GM18870 (cell line): ENCODE results near the gene RPL36A.

ENCODE experiments used
- ATAC-seq: cut with Tn5 transposase; IDR thresholded peaks from one replicate; pipeline ENCODE4 v1.9.1; 2021; ENCODE audit warnings: moderate library complexity; ENCODE audit not compliant: unreplicated experiment

The RPL36A gene

GRCh38 chrX:101390664-101391525 is at the start of gene RPL36A:
Gene RPL36A, plus strand, starts transcription at chrX:101391011. Its CDS starts 33 bp downstream, at chrX:101391044.
- peak; percentile 69 for ATAC-seq

GRCh38 chrX:101347859-101348451 is 42.9 kb upstream of the RPL36A start:
- ATAC-seq: no peak

- peak; percentile 93 for ATAC-seq
Measured at GRCh38 chrX:101348452-101349192, 42.2 kb upstream of the RPL36A start, which contains the start of gene TIMM8A. Gene TIMM8A, minus strand, starts transcription at chrX:101348742. Its CDS starts 78 bp downstream, at chrX:101348664.

GRCh38 chrX:101349193-101349562 is 41.6 kb upstream of the RPL36A start:
- no peak for ATAC-seq

GRCh38 chrX:101357166-101357795 is 33.5 kb upstream of the RPL36A start:
- no peak for ATAC-seq

GRCh38 chrX:101359966-101360365 is 30.8 kb upstream of the RPL36A start:
- no peak for ATAC-seq

- no peak for ATAC-seq
Measured at GRCh38 chrX:101360390-101360789, 30.4 kb upstream of the RPL36A start.

- ATAC-seq: no peak
Measured at GRCh38 chrX:101362116-101362515, 28.7 kb upstream of the RPL36A start.

GRCh38 chrX:101362757-101363156 is 28.1 kb upstream of the RPL36A start:
- ATAC-seq: no peak

- ATAC-seq: no peak
Measured at GRCh38 chrX:101365301-101365795, 25.5 kb upstream of the RPL36A start.

GRCh38 chrX:101368800-101369199 is 22.0 kb upstream of the RPL36A start:
- no peak for ATAC-seq

- ATAC-seq: no peak
Measured at GRCh38 chrX:101369687-101370086, 21.1 kb upstream of the RPL36A start.

- ATAC-seq: peak; percentile 61
Measured at GRCh38 chrX:101370888-101371504, 19.8 kb upstream of the RPL36A start.

- no peak for ATAC-seq
Measured at GRCh38 chrX:101377547-101377946, 13.3 kb upstream of the RPL36A start.

GRCh38 chrX:101383679-101384205 is 7.1 kb upstream of the RPL36A start:
- ATAC-seq: peak; percentile 75

- no peak for ATAC-seq
Measured at GRCh38 chrX:101385026-101385684, 5.7 kb upstream of the RPL36A start.

GRCh38 chrX:101385795-101386541 is 4.8 kb upstream of the RPL36A start, which contains the start of gene BTK:
Gene BTK, minus strand, starts transcription at chrX:101386191. Its CDS starts 10,907 bp downstream, at chrX:101375284.
- peak; percentile 71 for ATAC-seq

GRCh38 chrX:101386542-101386885 is 4.3 kb upstream of the RPL36A start:
- no peak for ATAC-seq

- no peak for ATAC-seq
Measured at GRCh38 chrX:101388604-101389003, 2.2 kb upstream of the RPL36A start.
